Kidney (tissue), 14 donors: Measurements from ENCODE around the gene SLC35D3. TPM values are rescaled to one million over a fixed set of nuclear protein-coding genes. Genes with fewer than 3 reads are reported as not detected.
"Not testable (repeated sequence)": the region's sequence is repeated elsewhere in the genome, so short reads cannot be mapped to it uniquely, and the experiment has no call there.

Experiments
- DNase-seq, 5 donors: peaks; one replicate each; pipeline ENCODE4 v3.0.0-alpha.2; 2013 to 2020
- FAIRE-seq: peaks from 2 replicates; lab custom pipeline; 2012; peaks lifted over from hg19 to GRCh38; lab: Jason Lieb, UNC
- H3K27ac ChIP-seq, 2 donors: one replicate each; pipeline ENCODE4 v1.7.0; 2013; ENCODE audit warnings: low read depth in 2 of 2, low read length in 2 of 2, inconsistent platforms in 1 of 2
- H3K27me3 ChIP-seq: one replicate; pipeline ENCODE4 v1.7.1; 2013; ENCODE audit warnings: low read length, inconsistent platforms; ENCODE audit not compliant: control insufficient read depth, insufficient read depth
- H3K36me3 ChIP-seq, 3 donors: one replicate each; pipeline versions ENCODE4 v1.7.0 to v1.7.1; 2013; ENCODE audit warnings: low read length in 3 of 3, control low read depth in 1 of 3, inconsistent platforms in 1 of 3; ENCODE audit not compliant: insufficient read depth in 3 of 3, control insufficient read depth in 2 of 3
- H3K4me1 ChIP-seq, 3 donors: one replicate each; pipeline versions ENCODE4 v1.7.0 to v1.7.1; 2013; ENCODE audit warnings: low read length in 3 of 3, inconsistent platforms in 1 of 3, low read depth in 1 of 3; ENCODE audit not compliant: control insufficient read depth in 2 of 3, insufficient read depth in 2 of 3
- H3K4me3 ChIP-seq, 3 donors: one replicate each; pipeline versions ENCODE4 v1.7.0 to v1.8.1; 2013; ENCODE audit warnings: low read length in 3 of 3, control low read depth in 1 of 3, inconsistent platforms in 1 of 3
- H3K9ac ChIP-seq, 3 donors: one replicate each; pipeline versions ENCODE4 v1.7.0 to v1.7.1; 2013; ENCODE audit warnings: low read length in 3 of 3, control low read depth in 1 of 3, inconsistent platforms in 1 of 3
- H3K9me3 ChIP-seq, 3 donors: one replicate each; pipeline versions ENCODE4 v1.7.0 to v1.7.1; 2013; ENCODE audit warnings: low read length in 3 of 3, control low read depth in 1 of 3, inconsistent platforms in 1 of 3; ENCODE audit not compliant: control insufficient read depth in 2 of 3, insufficient read depth in 1 of 3
- intact Hi-C: fragments of 100-400 bp; cut with DNase I; formaldehyde crosslinking; loops from one replicate; pipeline ENCODE4 v1.11.1; 2022
- polyA plus RNA-seq: library from polyadenylated mRNA; stranded (reverse); fragments of 350-450 nt; fragmentation: Illumina TruSeq; extraction: RNeasy Lipid Tissue Mini Kit (QIAGEN cat#74804); gene quantifications from one replicate; pipeline ENCODE4 v1.2.3, GENCODE V29; 2014; ENCODE audit warnings: low read depth, low replicate concordance; ENCODE audit not compliant: insufficient read depth
- total RNA-seq: library from RNA; stranded (reverse); fragmentation: NEBNext Ultra II Directional; extraction: Animal tissue kit (Norgen Biotek cat#: 25700); gene quantifications from one replicate; pipeline ENCODE4 v1.2.1, GENCODE V29; 2021
- TF ChIP-seq, protein P1 (sequence below): IDR thresholded peaks from 3 replicates; pipeline ENCODE4 v1.5.1; 2012; ENCODE audit warnings: mild to moderate bottlenecking, moderate library complexity, borderline replicate concordance; ENCODE audit not compliant: insufficient read depth; ENCODE audit errors: extremely low read depth
- donor health status: control.
- donor health status: control.
- donor health status: control.
- donor health status: control.
- donor health status: control.
- donor health status: DM: yes; HTN: yes; CAD: no.
- donor health status: Normal renal cell carcinoma (clear cell type).

SLC35D3 gene
- total and polyA plus RNA-seq, 2 donors from 2014 or later, result not detected

- FAIRE-seq (no peak), DNase-seq (no peak)
- H3K9me3 ChIP-seq, result no peaks in the 10 kb centered on the region
- no peak overlapping the region for H3K27ac ChIP-seq
- intact Hi-C loops, result no loop called here
- no peak overlapping the region for H3K4me3 ChIP-seq
- TF ChIP-seq, protein P1, sequence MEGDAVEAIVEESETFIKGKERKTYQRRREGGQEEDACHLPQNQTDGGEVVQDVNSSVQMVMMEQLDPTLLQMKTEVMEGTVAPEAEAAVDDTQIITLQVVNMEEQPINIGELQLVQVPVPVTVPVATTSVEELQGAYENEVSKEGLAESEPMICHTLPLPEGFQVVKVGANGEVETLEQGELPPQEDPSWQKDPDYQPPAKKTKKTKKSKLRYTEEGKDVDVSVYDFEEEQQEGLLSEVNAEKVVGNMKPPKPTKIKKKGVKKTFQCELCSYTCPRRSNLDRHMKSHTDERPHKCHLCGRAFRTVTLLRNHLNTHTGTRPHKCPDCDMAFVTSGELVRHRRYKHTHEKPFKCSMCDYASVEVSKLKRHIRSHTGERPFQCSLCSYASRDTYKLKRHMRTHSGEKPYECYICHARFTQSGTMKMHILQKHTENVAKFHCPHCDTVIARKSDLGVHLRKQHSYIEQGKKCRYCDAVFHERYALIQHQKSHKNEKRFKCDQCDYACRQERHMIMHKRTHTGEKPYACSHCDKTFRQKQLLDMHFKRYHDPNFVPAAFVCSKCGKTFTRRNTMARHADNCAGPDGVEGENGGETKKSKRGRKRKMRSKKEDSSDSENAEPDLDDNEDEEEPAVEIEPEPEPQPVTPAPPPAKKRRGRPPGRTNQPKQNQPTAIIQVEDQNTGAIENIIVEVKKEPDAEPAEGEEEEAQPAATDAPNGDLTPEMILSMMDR, result no peak
- H3K36me3 ChIP-seq, result no peaks in the 10 kb centered on the region
- no peaks in the 10 kb centered on the region for H3K4me1 ChIP-seq
- no peak overlapping the region for H3K9ac ChIP-seq
- no peaks in the 10 kb centered on the region for H3K27me3 ChIP-seq
Observed at GRCh38 chr6:136893187-136893586, 28.9 kb upstream of the SLC35D3 start.

GRCh38 chr6:136895901-136896300, 26.2 kb upstream of the SLC35D3 start:
- no peak for DNase-seq
- H3K4me1 ChIP-seq, result no peaks in the 10 kb centered on the region
- no peaks in the 10 kb centered on the region for H3K27me3 ChIP-seq
- H3K9ac ChIP-seq, result no peak overlapping the region
- no peaks in the 10 kb centered on the region for H3K9me3 ChIP-seq
- H3K4me3 ChIP-seq, result no peak overlapping the region
- H3K36me3 ChIP-seq, result peaks cover 0 to 5% (median 4%) of the 10 kb centered on the region in 3 donors
- no peak overlapping the region for H3K27ac ChIP-seq
- no peak for FAIRE-seq
- TF ChIP-seq, protein P1, result no peak
- intact Hi-C loops, result no loop called here

- no peaks in the 10 kb centered on the region for H3K9me3 ChIP-seq
- peaks cover 0 to 6% (median 4%) of the 10 kb centered on the region in 3 donors for H3K36me3 ChIP-seq
- no peak overlapping the region for H3K9ac ChIP-seq
- no peak overlapping the region for H3K4me3 ChIP-seq
- TF ChIP-seq, protein P1, result no peak
- FAIRE-seq (no peak), DNase-seq (no peak)
- no peaks in the 10 kb centered on the region for H3K4me1 ChIP-seq
- intact Hi-C loops, result no loop called here
- H3K27ac ChIP-seq, result no peak overlapping the region
- H3K27me3 ChIP-seq, result no peaks in the 10 kb centered on the region
Observed at GRCh38 chr6:136897071-136897470, 25.0 kb upstream of the SLC35D3 start.

DNA sequence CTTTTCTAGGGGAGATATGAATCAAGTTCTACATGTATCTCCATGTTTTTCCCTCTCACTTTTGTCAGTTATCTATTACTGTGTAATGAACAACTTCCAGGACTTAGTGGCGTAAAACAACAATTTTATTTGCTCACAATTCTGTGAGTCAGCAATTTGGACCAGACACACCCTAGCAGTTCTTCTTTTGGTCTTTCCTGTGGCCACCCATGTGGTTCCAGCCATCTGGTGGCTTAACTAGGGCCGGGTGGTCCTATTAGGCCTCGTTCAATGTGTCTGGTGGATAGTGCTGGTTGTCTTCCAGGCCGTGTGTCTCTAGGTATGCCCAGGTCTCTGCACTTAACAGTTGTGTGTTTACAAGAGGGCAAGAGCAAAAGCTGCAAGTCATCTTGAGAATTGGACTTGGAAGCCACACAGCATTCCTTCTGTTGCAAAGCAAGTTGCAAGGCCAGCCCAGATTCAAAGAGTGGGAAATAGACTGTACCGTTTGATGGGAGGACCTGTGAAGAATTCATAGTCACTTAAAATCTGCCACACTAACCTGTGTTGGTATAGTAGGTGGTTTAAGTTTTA, 20.8 kb upstream of the SLC35D3 start:
- H3K4me1 ChIP-seq, result no peaks in the 10 kb centered on the region
- FAIRE-seq (no peak), DNase-seq (no peak)
- peaks cover 3 to 11% (median 4%) of the 10 kb centered on the region in 3 donors for H3K36me3 ChIP-seq
- no peaks in the 10 kb centered on the region for H3K9me3 ChIP-seq
- TF ChIP-seq, protein P1, result no peak
- no peaks in the 10 kb centered on the region for H3K27me3 ChIP-seq
- intact Hi-C loops, result no loop called here
- no peak overlapping the region for H3K9ac ChIP-seq
- H3K4me3 ChIP-seq, result no peak overlapping the region
- no peak overlapping the region for H3K27ac ChIP-seq

DNA sequence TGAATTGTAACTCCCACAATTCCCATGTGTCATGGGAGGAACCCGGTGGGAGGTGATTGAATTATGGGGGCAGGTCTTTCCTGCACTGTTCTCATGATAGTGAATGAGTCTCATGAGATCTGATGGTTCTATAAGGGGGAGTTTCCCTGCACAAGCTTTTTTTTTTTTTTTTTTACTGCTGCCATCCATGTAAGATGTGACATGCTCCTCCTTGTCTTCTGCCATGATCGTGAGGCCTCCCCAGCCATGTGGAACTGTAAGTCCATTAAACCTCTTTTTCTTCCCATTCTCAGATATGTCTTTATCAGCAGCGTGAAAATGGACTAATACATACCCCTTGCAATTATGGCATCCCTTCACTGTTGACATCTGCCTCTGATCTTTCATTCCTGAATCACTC, 17.6 kb upstream of the SLC35D3 start:
- H3K27me3 ChIP-seq, DNase-seq, H3K4me1 ChIP-seq, H3K9me3 ChIP-seq, FAIRE-seq, H3K4me3 ChIP-seq, intact Hi-C loops, H3K27ac ChIP-seq, H3K9ac ChIP-seq: not testable (repeated sequence)
- H3K36me3 ChIP-seq, result peaks cover 3 to 11% (median 4%) of the 10 kb centered on the region in 3 donors
